GM12864 (cell line): ENCODE results near the gene SMURF2.

ENCODE experiments used
- DNase-seq: peaks from one replicate; pipeline ENCODE4 v3.0.0-alpha.2; 2011; ENCODE audit warnings: low read depth
- H3K4me3 ChIP-seq: 2 replicates; pipeline ENCODE4 v1.5.1; 2011; ENCODE audit warnings: mild to moderate bottlenecking, low read depth, low read length, control low read depth
- TF ChIP-seq, protein P1 (sequence below): IDR thresholded peaks from 2 replicates; pipeline ENCODE4 v1.5.1; 2011; ENCODE audit warnings: low read depth, mild to moderate bottlenecking, moderate library complexity, low read length, control low read depth, inconsistent platforms; ENCODE audit errors: missing control alignments

The SMURF2 gene

DNA sequence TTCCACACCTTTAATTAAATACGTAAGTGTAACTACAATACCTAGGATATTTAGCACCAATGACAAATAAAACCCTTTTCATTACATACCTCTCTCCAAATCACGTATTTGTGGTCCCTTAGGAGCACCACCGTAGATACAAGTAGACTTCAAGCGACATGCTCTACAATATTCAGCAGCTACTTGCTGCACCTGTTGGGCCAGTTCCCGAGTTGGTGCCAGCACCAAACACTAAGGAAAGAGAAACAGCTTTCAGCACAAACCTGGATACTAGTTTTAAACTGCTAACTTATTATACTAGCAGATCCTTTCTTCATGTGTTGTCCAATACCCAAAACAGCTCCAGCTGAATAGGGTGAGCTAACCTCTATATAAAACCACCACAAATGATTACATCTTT is 158.8 kb downstream of the SMURF2 start:
- DNase-seq = no peak
- H3K4me3 ChIP-seq = no peak overlapping the region
- TF ChIP-seq, protein P1, sequence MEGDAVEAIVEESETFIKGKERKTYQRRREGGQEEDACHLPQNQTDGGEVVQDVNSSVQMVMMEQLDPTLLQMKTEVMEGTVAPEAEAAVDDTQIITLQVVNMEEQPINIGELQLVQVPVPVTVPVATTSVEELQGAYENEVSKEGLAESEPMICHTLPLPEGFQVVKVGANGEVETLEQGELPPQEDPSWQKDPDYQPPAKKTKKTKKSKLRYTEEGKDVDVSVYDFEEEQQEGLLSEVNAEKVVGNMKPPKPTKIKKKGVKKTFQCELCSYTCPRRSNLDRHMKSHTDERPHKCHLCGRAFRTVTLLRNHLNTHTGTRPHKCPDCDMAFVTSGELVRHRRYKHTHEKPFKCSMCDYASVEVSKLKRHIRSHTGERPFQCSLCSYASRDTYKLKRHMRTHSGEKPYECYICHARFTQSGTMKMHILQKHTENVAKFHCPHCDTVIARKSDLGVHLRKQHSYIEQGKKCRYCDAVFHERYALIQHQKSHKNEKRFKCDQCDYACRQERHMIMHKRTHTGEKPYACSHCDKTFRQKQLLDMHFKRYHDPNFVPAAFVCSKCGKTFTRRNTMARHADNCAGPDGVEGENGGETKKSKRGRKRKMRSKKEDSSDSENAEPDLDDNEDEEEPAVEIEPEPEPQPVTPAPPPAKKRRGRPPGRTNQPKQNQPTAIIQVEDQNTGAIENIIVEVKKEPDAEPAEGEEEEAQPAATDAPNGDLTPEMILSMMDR = no peak

DNA sequence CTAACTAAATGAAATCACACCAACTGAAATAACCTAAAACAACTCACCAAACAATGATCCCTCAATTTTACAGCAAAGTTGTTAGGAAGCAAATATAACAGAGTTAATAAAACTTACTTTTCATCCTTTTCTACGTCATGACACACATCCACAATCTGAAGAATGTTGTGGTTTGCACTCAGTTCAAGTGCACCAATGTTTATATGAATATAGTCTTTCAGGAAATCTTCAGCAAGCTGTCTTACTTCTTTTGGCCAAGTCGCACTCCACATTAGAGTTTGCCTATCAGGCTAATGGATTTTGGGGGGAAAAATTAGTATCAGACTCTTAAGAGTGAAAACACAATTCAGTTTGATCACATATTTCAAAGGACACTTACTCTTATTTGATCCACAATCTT is 159.3 kb downstream of the SMURF2 start:
- TF ChIP-seq, protein P1 = no peak
- DNase-seq = no peak
- no peak overlapping the region for H3K4me3 ChIP-seq

DNA sequence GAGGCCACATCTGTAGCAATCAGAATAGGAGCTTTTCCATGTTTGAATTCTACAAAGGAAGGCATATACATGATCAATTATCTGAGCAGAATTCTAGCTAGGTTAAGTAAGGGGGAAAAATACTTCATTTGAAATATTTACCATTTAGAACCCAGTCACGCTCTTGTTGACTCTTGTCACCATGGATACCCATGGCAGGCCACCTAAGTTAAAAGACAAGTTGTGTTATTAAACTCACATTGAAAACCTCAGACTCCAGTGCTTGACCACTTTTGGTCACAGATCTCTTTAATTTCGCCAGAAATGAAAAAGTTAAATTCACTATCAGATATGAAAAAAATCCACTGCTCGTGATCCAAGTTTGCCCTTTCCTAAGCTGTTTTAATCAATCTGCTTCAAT is 160.1 kb downstream of the SMURF2 start:
- H3K4me3 ChIP-seq = no peak overlapping the region
- no peak for DNase-seq
- TF ChIP-seq, protein P1 = no peak

DNA sequence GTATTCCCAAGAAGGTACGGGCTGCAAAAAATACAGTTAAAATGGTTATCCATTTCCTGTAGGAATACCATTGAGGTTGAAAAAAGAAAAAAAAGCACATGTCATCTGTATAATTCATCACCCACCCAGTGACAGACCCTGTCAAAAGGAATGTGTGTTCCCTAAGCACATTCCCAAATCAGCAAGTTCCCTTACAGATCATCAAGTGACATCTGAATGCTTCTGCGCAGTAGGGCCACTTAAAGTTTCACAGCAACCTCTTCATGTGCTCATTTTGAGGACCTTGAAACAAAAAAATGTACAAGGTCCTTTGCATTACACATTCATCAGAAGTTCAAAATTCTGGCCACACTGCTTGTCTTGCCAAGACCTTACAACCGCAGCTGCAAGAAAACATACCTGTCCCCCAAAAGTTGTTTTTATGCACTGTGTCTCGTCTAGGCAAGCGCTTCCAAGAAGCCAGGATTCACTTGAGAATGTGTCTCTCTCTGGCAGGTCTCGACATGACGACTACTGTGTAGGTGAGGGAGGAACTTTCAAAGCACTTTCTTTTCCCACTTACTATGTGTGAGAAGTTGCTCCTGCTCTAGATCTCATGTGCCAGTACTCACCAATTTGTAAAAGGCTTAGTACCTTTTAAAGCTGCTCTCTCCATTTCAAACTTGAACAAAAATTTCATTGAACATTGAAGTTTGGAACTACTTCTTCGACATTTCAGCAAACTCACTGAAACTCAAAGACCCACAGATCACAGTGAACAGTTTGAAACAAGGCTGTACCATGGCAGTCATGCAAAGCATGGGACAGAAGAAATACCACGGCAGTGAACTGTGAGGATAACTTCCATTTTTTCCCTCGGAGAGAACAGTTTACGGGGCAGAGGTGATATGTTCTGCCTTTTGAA is 161.0 kb downstream of the SMURF2 start:
- TF ChIP-seq, protein P1 = no peak
- DNase-seq = no peak
- H3K4me3 ChIP-seq = no peak overlapping the region

DNA sequence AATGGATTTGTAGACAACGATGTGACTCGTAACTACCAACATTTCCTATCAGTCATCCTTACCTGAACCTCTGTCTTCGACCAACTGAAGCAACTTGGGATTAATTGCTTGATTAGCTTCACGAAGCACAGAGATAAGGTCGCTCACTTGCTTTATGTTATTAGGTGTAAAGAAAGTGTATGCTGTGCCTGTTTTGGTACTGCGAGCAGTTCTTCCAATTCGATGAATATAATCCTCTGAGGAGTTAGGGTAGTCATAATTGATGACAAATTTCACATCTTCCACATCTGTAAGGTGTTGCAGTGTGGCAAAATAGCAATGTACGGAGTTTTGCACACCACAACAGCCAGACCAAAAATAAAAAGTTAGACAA is 161.6 kb downstream of the SMURF2 start:
- DNase-seq = no peak
- TF ChIP-seq, protein P1 = no peak

DNA sequence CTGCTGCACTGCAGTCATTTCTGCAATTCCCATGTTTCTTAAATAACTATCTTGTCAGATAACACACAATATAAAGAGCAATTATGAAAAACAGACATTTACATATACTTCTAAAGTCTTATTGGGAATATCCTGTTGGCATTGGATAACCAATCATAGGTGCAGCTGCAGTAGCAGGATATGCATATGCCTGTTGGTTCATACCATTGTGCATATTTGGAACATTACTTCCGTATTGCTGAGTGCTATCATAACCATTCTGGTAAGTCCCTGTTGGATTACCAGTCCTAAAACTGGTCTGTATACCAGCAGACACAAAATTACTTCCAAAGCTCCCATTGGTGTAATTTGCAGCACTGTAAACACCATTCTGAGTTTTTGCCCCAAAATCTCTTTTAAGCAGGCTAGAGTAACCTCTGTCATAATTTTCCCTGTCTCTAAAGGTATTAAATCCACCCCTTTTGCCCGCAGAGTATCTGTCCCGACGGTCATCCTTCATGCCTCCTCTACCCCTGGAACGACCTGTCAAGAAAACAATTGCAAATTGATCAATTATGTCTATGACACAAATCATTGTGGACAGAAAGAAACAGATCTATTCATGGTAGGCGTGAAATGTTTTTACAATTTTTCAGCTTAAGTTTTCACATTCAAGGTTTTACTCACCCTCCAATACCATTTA is 162.2 kb downstream of the SMURF2 start:
- no peak for DNase-seq
- TF ChIP-seq, protein P1 = no peak
- no peak overlapping the region for H3K4me3 ChIP-seq

More for the DNA sequence above, 161.6 kb downstream of the SMURF2 start:
- no peak overlapping the region for H3K4me3 ChIP-seq
